Spleen (tissue), 11 donors: ENCODE data around the gene CEP20. TPM values are rescaled to one million over a fixed set of nuclear protein-coding genes. Genes with fewer than 3 reads are reported as not detected.

Experiments used
- DNase-seq: peaks from one replicate; pipeline ENCODE4 v3.0.0-alpha.2; 2020
- H3K27ac ChIP-seq, 8 donors: fragments of 200-600 bp; sonication (generic) in 7 of 8; 1 replicate in 4 of 8; 2 replicates in 4 of 8; pipeline versions ENCODE4 v1.5.0 to v1.8.0; 2016 to 2021; ENCODE audit warnings: inconsistent platforms in 4 of 8, mild to moderate bottlenecking in 4 of 8, moderate library complexity in 1 of 8
- H3K27me3 ChIP-seq, 7 donors: fragments of 200-600 bp; sonication (generic) in 6 of 7; replicated peaks in 1 of 7; 1 replicate in 4 of 7; 2 replicates in 3 of 7; pipeline versions ENCODE4 v1.5.0 to v1.8.0; 2016 to 2021; ENCODE audit warnings: inconsistent platforms in 3 of 7, mild to moderate bottlenecking in 1 of 7
- H3K36me3 ChIP-seq, 6 donors: fragments of 200-600 bp; sonication (generic) in 5 of 6; 1 replicate in 4 of 6; 2 replicates in 2 of 6; pipeline versions ENCODE4 v1.5.0 to v1.8.0; 2016 to 2021; ENCODE audit warnings: inconsistent platforms in 2 of 6
- H3K4me1 ChIP-seq, 6 donors: fragments of 200-600 bp; sonication (generic) in 5 of 6; 1 replicate in 3 of 6; 2 replicates in 3 of 6; pipeline versions ENCODE4 v1.5.0 to v1.8.0; 2016 to 2021; ENCODE audit warnings: inconsistent platforms in 3 of 6
- H3K4me3 ChIP-seq, 8 donors: fragments of 200-600 bp; sonication (generic) in 7 of 8; 1 replicate in 4 of 8; 2 replicates in 4 of 8; pipeline versions ENCODE4 v1.5.0 to v1.8.0; 2016 to 2021; ENCODE audit warnings: inconsistent platforms in 4 of 8, mild to moderate bottlenecking in 4 of 8, moderate library complexity in 2 of 8
- H3K9me3 ChIP-seq, 8 donors: fragments of 200-600 bp; sonication (generic) in 7 of 8; 1 replicate in 4 of 8; 2 replicates in 4 of 8; pipeline versions ENCODE4 v1.5.0 to v1.8.0; 2016 to 2021; ENCODE audit warnings: inconsistent platforms in 4 of 8
- POLR2A ChIP-seq, 3 donors: fragments of 450-650 bp; IDR thresholded peaks; one replicate each; pipeline ENCODE4 v1.5.1; 2017; ENCODE audit warnings: antibody characterized with exemption in 3 of 3, mild to moderate bottlenecking in 1 of 3
- POLR2AphosphoS5 ChIP-seq, 3 donors: sonication (generic); formaldehyde crosslinking; IDR thresholded peaks; one replicate each; pipeline ENCODE4 v1.5.1; 2017; ENCODE audit warnings: antibody characterized with exemption in 3 of 3
- WGBS, 5 donors: extraction: QIAGEN DNeasy Blood & Tissue Kit in 3 of 5; methylation state at CpG; one replicate each; pipeline versions ENCODE4 v1.1.5 to v1.1.7; 2013 to 2018; 5-methylcytosine and 5-hydroxymethylcytosine counted together
- intact Hi-C: fragments of 100-400 bp; cut with DNase I; formaldehyde crosslinking; loops from one replicate; pipeline ENCODE4 v1.15.0; 2023; ENCODE audit warnings: low total_unique reads
- polyA plus RNA-seq, 3 donors: library from polyadenylated mRNA; stranded (reverse); fragments of 200-250 nt; gene quantifications; one replicate each; pipeline ENCODE4 v1.2.1, GENCODE V29; 2013
- total RNA-seq, 7 donors: library from RNA; depleted of rRNA in 3 of 7; stranded (reverse); fragments of >200 nt in 3 of 7; fragmentation: NEBNext Ultra II Directional in 4 of 7; extraction: Animal tissue kit (Norgen Biotek cat#: 25700) in 4 of 7; gene quantifications; one replicate each; pipeline versions ENCODE4 v1.1.0 to v1.2.1, GENCODE V29; 2016 to 2021
- TF ChIP-seq, protein P1 (sequence below), 11 experiments: fragments of 200-600 bp in 7 of 11; fragments of 450-650 bp in 4 of 11; sonication (generic) in 4 of 11; IDR thresholded peaks in 8 of 11; conservative IDR thresholded peaks in 3 of 11; 1 replicate in 7 of 11; 2 replicates in 4 of 11; pipeline versions ENCODE4 v1.4.0 to v1.8.0; 2016 to 2021; ENCODE audit warnings: antibody characterized with exemption in 11 of 11, inconsistent platforms in 4 of 11, mild to moderate bottlenecking in 1 of 11
- donor health status: healthy with polysubstance abuse.
- donor health status: DM: no; HTN: no; CAD: no; lungs with moderate emphysema.
- donor health status: DM: no; HTN: no; CAD: no.
- donor health status: Bipolar disorder and iron deficiency.
- donor health status: healthy.
- donor health status: DM: no; HTN: no; CAD: no.
- donor health status: DM: yes; HTN: yes; CAD: no.

Gene CEP20
- total and polyA plus RNA-seq, 10 donors = 14.7 to 29.2 (median 25.6) TPM

- no peak overlapping the region for H3K4me3 ChIP-seq
- H3K27ac ChIP-seq = peak overlapping the region in 1 of 8 donors; percentile 20
- 70 to 89% (median 86%) methylated on average over 3 of the region's 3 CpGs for WGBS, 5 donors
- H3K4me1 ChIP-seq = peaks cover 5 to 19% (median 12%) of the 10 kb centered on the region in 6 donors
- peaks cover 0 to 24% (median 16%) of the 10 kb centered on the region in 6 donors for H3K36me3 ChIP-seq
- peaks cover 2 to 23% (median 16%) of the 10 kb centered on the region in 7 donors for H3K27me3 ChIP-seq
- TF ChIP-seq POLR2A (IDR thresholded peaks at IDR 0.05) (no peak), POLR2AphosphoS5 (IDR thresholded peaks at IDR 0.05) (no peak)
- TF ChIP-seq, protein P1, sequence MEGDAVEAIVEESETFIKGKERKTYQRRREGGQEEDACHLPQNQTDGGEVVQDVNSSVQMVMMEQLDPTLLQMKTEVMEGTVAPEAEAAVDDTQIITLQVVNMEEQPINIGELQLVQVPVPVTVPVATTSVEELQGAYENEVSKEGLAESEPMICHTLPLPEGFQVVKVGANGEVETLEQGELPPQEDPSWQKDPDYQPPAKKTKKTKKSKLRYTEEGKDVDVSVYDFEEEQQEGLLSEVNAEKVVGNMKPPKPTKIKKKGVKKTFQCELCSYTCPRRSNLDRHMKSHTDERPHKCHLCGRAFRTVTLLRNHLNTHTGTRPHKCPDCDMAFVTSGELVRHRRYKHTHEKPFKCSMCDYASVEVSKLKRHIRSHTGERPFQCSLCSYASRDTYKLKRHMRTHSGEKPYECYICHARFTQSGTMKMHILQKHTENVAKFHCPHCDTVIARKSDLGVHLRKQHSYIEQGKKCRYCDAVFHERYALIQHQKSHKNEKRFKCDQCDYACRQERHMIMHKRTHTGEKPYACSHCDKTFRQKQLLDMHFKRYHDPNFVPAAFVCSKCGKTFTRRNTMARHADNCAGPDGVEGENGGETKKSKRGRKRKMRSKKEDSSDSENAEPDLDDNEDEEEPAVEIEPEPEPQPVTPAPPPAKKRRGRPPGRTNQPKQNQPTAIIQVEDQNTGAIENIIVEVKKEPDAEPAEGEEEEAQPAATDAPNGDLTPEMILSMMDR (IDR thresholded peaks at IDR 0.05 in 8 of 11, conservative IDR thresholded peaks at IDR 0.05 in 3 of 11) = no peak
- intact Hi-C loops = no loop called here
- no peaks in the 10 kb centered on the region for H3K9me3 ChIP-seq
- no peak for DNase-seq
These were observed 26.4 kb downstream of the CEP20 start for GRCh38 chr16:15861996-15862395.

GRCh38 chr16:15858921-15859668, 29.3 kb downstream of the CEP20 start:
- Histone ChIP-seq H3K9me3 (no peaks in the 10 kb centered on the region), H3K4me3 (no peak overlapping the region), H3K27ac (peak overlapping the region in 5 of 8 donors; percentile 43 to 70 (median 62)), H3K4me1 (peaks cover 5 to 37% (median 23%) of the 10 kb centered on the region in 6 donors), H3K27me3 (peaks cover 3 to 46% (median 24%) of the 10 kb centered on the region in 7 donors), H3K36me3 (no peaks in the 10 kb centered on the region)
- WGBS, 5 donors = 86 to 96% (median 93%) methylated on average over 12 of the region's 12 CpGs
- TF ChIP-seq POLR2AphosphoS5 (IDR thresholded peaks at IDR 0.05) (no peak), POLR2A (IDR thresholded peaks at IDR 0.05) (no peak)
- TF ChIP-seq, protein P1 (IDR thresholded peaks at IDR 0.05 in 8 of 11, conservative IDR thresholded peaks at IDR 0.05 in 3 of 11) = no peak
- intact Hi-C loops = no loop called here
- no peak for DNase-seq

DNA sequence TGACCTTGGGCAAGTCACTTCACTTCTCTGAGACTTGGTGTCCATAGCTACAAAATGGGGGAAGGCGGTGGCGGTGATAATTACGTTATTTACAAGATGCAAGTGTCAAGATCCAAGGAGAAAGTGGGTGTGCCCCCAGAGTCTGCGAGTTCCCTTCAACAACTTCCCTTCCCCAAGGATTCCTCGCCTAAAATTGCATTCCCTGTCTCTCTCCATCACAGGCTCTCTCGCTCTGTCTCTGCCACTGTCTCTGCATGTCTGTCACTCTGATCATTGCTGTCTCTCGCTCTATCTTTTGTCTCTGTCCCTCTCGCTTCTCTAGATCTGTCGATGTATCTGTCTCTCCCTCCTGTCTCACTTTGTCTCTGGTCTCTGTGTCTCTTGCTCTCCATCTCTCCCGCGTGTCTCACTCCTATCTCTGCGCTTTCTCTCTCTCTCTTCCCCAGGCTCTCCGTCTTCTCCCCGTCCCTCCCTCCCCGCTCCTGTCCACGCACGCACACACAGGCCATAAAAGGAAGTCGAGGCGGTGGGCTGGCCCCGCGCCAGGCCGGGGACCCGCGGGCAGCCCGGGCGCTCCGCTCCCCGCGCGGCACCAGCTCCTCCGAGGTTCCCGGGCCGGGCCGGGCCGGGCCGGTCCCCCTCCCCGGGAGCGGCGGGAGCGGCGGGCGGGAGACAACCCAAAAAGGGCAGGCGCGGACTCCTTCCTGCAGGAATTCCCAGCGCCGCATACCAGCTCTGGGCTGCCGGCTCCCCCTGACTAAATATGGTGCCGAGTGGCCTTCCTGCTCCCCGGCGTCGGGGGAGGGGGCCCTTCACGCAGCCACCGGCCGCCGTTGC, 30.5 kb downstream of the CEP20 start:
- Histone ChIP-seq H3K36me3 (no peaks in the 10 kb centered on the region), H3K27me3 (peaks cover 3 to 52% (median 24%) of the 10 kb centered on the region in 7 donors), H3K4me1 (peaks cover 5 to 37% (median 23%) of the 10 kb centered on the region in 6 donors), H3K27ac (peak overlapping the region in 7 of 8 donors; percentile 29 to 70 (median 59)), H3K9me3 (no peaks in the 10 kb centered on the region), H3K4me3 (peak overlapping the region in 7 of 8 donors; percentile 28 to 65 (median 36))
- WGBS, 5 donors = 1 to 3% (median 2%) methylated on average over 32 to 55 of the region's 55 CpGs
- intact Hi-C loops = no loop called here
- no peak for DNase-seq
- peak in 1 of 3 donors; percentile 10 for TF ChIP-seq POLR2AphosphoS5 (IDR thresholded peaks at IDR 0.05)
- TF ChIP-seq, protein P1 (IDR thresholded peaks at IDR 0.05 in 8 of 11, conservative IDR thresholded peaks at IDR 0.05 in 3 of 11) = no peak
